HG03103 (cell line): ENCODE data around the gene C1QC.

Source experiments
- ATAC-seq: cut with Tn5 transposase; IDR thresholded peaks from one replicate; pipeline ENCODE4 v1.9.1; 2021; ENCODE audit warnings: low read depth; ENCODE audit not compliant: unreplicated experiment

C1QC gene

DNA sequence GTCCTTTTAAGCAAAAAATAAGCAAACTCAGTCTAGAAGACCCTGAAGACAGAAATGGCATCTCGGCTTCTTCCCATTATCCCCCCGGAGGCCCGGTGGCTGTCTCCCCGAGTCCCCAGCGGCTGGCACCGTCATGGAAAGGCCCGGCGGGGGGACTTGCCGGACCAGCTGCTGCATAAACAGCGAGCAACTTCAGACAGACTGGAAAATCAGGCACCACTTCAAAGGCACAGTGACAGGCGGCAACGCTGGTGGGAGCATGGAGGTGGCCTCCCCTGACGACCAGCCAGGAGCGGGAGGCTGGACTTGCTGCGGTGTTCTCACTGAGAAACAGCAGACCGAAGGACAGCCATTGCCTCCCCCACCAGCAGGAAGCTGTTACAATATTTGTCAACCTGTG lies 25.4 kb upstream of the C1QC start:
- ATAC-seq: no peak

DNA sequence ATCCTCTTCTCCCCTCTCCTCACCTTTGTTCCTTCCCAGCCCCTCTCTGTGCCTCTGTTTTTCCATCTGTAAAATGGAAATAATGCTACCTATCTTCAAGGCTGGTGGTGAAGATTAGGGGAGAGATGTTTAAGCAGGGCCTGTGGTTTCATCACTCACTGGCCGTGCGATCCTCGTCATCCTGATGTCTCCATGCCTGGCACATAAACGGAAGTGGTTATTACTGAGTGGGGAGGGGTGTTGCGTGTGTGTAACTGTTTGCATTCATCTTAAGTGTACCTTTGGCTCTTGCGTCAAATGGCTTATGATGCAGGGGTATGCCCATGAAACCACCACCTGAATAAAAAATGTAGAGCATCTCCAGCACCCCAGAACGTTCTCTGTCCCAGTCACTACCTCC lies 24.2 kb upstream of the C1QC start:
- ATAC-seq: no peak

DNA sequence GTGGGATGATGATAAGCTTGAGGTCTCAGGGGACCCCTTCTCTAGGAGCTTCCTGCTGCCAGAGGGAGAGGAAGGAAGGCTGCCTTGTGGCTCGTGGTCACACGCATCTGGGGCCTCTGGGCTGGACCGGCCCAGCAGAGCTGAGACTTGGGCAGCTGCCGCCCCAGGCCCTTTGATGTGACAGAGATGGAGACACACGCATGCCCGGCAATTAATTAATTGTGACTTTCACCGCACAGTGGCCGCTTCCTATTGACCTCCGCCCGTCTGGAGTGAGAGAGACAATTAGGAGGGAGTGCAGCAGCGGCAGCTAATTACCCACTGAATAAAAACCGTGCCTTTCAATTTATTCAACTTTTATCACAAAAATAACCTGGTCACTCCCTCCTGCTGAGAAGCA lies 23.6 kb upstream of the C1QC start:
- ATAC-seq: no peak

DNA sequence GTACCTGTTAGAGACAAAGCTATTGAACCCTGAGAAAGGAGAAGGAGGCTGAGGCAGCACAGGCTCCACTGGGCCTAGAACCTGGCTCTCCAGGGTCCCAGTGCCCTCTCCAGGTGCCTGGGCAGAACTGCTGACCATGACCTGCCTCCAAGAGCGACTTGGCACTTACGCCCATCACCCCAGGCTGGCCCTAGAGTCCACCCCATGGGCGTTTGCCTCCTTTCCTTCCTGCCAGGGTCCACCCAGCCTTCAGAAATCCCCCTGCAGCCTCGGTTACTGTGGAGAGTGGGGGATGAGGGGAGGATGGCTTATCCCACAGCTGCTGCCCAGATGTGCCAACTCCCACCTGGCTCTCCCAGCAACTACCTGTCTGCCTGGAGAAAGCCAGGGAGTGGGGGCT lies 21.7 kb upstream of the C1QC start:
- ATAC-seq: no peak

DNA sequence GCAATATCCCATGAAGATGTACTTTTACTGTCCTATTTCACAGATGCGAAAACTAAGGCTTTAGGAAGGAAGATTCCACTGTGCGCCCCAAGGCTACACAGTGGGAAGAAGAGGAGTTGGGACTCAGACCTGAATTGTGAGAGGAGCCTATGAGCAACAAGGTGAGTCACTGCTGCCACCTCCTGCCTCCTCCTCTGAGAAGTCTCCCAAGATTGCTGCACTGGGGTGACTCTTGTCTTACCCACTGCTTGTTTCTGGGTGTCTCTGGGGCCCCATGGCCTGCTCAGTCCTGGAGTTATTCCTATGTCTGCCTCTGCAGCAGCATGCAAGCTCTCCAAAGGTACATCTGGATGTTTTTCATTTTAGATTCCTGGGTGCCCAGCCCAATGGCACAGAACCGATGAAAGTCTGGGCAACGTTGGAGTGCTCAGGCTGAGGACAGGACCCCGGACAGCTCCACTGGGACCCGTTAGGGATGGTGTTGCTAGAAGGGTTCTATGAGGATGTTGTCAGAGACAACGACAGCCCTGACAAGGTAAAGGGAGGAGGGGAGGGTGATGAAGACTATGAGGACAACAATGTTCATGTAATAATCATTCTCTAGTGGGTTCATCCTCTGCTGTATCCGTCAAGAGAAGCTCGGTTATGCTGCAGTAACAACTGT lies 18.0 kb upstream of the C1QC start:
- no peak for ATAC-seq

DNA sequence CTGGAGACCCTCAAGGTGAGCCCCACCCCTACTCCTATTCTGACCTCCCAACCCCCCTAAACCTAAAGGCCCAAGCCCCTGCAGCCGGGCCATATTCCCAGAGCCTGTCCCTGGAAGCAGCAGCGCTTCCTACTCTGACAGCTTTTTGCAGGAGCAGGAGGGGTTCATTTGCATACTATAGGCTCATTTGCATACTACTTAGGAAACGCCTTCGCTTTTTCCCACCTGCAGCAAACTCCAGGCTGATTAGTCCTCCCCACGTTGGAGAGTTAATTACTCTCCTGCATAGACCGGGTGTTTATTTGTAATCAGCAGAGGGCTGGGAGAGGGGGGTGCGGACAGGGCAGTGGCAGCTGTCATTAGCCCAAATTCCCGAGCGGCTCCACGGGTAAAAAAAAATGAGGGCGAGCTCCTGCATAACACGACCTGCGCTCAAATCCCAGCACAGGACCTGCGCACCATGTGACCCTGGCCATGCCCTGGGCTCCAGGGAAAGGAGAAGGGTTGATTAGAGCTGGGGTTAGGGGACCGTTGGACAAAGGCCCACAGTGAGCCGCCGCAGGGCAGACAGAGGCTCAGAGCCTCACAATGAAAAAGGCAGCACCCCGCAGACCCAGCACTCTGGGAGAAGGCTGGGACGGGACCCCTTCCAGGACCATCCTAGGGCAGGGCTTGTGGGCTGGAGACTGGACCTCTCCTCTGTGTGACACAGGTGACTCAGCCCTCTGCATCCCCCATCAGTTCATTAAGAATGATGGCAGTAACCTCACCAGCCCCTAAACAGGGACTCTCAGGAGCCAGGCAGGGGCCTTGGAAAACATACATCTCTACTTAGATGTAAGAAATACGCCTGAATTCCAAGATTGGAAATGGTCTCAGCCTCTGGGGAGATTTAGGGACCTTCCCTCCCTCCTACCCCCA lies 16.9 kb upstream of the C1QC start:
- no peak for ATAC-seq

DNA sequence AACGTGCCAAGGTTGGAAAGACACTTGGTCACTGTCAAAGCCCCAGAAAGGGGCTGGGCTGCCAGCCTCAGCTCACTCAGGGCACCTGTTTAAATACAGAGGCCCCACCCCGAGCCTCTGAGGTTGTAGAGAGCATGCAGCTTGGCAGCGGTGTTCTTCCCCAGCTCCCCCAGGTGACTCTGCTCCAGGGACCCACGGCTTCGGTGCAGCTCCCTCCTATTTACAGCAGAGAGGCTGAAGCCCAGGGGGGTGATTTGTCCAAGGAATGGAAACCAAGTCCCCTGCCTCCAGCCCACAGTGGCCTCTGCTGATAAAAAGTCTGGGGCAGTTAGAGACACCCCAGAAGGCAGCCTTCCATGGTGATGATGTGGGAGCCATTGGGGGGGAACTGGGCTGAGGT lies 16.1 kb upstream of the C1QC start:
- ATAC-seq: no peak

DNA sequence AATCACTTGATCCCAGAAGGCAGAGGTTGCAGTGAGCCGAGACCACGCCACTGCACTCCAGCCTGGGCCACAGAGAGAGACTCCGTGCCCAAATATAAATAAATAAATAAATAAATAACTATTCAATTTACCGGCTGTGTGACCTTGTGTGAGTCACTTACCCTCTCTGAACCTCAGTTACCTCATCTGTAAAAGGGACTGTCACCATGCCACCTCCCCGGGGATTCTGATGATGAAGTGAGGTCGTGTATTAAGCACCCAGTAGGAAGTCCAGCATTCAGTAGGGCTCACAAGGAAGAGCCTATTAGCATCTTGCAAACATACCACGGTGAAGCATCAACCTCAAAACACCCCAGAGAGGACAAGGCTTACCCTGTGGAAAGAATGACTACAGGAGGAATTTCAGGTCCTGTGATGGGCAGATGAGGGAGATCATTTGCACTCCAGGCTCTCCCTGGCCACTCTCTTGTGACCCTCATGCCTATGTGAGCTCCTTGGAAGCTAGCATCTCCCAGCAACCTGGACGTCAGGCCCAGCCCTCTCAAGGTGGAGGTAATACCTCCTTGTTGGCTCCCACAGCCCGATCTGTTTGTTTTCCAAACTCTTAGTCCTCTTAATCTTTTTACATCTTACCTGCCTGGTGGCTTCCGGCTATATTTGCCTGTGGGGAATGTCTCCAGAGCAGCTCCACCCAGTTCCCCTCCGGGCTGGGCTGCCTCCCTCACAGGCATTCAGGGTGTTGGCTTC lies 14.6 kb upstream of the C1QC start:
- ATAC-seq: no peak

DNA sequence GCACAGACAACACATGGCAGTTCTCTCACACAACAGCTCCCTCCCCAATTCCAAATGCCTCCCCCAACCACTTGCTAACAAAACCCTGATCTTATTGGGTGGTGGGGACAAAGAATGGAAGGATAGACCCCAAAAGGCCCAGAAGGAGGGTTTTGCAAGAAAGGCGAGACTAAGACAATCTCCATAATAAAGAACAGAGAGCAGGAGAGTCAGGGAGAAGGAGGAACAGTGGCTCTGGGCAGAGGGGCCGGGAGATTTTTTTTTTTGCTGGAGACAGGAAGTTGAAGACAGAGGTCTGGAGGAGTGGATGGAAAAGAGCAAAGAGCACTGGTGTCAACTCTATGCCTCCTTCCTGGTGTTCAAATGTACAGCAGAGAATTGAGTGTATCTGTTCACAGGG lies 13.5 kb upstream of the C1QC start:
- no peak for ATAC-seq

DNA sequence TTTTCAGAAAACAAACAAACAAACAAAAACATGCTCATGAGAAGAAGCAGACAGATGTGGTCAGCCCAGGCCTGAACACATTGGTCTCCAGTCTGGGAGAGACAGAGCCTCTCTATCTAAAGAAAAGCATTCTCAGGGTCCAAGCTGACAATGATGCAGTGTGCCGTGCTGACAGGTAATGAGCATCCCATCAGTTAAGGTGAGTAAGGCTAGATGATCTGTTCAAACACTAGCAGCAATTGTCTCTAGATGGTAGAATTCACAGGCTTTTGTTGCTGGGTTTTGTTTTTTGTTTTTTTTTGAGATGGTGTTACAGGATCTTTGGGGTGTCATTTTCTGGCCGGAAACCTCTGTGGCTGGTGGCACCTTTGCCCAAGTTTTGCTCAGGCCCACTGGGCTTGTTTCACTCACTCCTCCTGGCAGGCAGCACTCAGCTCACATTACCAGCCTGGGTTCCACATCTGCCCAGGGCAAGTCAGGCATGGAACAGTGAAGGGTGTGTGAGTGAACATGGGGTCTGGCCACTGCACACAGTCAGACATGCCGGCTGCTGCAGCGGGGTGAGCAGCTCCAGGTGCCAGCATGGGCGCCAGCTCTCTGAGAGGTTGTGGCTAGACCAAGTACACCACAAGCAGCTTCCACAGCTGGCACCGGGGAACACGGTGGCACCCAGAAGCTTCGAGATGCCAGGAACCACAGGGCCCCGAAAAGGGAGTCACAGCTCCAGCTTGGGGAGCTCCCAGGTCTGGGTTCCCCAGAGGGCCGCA lies 9.6 kb upstream of the C1QC start:
- no peak for ATAC-seq

DNA sequence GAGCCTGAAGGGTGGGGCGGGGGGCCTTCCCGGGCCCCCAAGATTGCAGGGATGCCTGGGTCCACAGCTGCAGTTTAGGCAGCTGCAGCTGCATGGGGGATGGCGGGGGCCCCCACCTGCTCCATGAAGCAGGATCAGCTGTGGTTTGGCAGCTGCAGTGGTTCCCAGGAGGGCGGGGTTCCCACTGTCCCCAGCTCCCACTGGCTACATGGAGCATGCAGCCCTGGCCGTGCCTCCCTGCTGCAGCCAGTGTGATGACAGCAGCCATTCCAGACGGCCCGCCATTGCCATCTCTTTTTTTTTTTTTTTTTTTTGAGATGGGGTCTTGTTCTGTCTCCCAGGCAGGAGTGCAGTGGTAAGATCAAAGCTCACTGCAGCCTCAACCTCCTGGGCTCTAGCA lies 8.0 kb upstream of the C1QC start:
- no peak for ATAC-seq

DNA sequence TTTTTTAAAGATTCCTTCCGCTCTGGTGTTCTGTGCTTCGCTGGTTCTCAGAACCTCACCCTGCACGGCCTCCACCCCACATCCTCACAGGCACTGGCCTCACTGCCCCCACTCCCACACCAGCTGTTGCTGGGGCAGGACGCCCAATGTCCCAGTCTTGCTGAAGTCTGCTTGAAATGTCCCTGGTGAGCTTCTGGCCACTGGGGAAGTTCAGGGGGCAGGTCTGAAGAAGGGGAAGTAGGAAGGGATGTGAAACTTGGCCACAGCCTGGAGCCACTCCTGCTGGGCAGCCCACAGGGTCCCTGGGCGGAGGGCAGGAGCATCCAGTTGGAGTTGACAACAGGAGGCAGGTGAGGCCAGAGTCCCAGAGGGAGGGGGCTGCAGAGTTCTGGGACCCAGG lies 7.1 kb upstream of the C1QC start, which contains the start of gene C1QA:
Gene C1QA, plus strand, starts transcription at position 276 of the 400 bp plus-strand sequence. CDS start 989 bp downstream, outside the sequence.
- ATAC-seq: no peak

DNA sequence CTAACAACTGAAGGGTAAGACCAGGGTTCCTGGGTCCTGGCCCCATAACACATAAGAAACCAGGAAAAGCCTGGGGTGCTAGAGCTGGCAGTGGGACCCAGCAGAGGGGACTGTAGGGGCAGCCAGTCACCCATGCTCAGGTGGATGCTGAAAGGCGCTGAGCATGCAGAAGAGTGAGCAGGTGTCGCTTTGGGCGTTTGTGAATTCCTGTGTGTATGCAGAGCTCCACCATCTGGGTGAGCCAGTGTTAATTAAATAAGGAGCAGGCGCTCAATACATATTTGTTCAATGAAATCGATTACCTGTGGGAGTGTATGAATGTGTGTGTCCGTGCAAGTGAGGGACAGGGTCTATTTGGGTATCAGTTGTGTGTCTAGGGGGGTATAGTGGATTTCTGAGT lies 6.5 kb upstream of the C1QC start:
- no peak for ATAC-seq

DNA sequence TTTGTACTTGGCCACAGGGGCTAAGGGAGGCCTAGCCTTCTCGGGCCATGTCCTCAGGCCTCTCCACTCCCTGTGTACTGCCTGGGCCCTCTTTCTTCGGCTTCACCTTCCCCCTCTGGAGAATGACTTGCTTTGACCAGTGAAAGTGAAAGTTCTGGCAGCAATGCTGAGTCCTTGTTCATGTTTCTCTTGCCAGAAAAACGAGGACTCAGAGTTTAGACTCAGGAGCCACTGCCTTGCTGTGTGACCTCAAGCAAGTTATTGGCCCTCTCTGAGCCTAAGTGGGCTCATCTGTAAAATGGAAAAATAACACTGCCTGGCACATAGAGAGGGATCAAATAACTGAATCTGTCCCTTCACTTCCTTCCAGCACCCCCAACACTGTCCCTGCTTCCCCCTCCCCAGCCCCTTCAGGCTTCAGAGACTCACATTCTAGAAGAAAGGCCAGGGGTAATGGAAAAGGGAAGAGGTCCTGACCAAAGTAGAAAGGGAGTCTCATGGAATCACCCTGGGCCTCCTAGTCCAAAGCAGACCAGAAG lies 5.5 kb upstream of the C1QC start:
- no peak for ATAC-seq

DNA sequence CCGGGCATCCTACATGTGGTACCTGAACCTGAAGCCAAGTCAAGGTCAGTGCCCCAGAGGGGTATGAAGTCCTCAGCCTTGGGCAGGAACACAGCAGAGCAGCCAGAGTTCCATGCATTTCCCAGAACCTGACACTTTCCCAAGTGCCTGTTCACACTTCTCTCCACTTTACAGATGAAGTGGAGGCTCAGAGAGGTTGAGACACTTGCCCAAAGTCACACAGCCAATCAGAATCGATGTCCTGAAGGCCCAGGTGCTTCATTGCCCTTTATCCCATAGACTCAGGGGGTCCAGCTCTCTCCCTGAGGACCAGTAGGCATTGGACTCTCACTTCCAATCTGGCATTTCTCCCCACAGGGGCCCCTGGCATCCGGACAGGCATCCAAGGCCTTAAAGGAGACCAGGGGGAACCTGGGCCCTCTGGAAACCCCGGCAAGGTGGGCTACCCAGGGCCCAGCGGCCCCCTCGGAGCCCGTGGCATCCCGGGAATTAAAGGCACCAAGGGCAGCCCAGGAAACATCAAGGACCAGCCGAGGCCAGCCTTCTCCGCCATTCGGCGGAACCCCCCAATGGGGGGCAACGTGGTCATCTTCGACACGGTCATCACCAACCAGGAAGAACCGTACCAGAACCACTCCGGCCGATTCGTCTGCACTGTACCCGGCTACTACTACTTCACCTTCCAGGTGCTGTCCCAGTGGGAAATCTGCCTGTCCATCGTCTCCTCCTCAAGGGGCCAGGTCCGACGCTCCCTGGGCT lies 4.8 kb upstream of the C1QC start:
- ATAC-seq: no peak

DNA sequence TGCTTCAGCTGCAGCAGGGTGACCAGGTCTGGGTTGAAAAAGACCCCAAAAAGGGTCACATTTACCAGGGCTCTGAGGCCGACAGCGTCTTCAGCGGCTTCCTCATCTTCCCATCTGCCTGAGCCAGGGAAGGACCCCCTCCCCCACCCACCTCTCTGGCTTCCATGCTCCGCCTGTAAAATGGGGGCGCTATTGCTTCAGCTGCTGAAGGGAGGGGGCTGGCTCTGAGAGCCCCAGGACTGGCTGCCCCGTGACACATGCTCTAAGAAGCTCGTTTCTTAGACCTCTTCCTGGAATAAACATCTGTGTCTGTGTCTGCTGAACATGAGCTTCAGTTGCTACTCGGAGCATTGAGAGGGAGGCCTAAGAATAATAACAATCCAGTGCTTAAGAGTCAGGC lies 4.1 kb upstream of the C1QC start:
- no peak for ATAC-seq

DNA sequence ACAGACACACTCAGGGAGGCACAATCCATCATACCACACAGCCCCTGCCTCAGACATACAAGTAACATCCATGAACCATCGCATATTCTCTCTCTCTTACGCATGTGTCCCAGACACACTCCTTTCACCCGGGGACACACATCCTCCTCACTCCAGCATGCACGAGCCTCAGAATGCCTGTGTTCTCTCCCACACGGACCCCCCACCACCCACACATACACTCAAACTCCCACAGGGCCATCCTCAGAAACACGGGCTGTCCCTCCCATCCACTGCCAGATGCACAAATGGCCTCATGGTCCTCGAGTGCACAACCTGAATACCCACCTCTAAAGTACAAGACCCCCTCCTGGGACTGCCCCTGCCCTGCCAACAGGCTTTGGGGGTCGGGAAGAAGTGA lies 2.2 kb upstream of the C1QC start:
- ATAC-seq: no peak

DNA sequence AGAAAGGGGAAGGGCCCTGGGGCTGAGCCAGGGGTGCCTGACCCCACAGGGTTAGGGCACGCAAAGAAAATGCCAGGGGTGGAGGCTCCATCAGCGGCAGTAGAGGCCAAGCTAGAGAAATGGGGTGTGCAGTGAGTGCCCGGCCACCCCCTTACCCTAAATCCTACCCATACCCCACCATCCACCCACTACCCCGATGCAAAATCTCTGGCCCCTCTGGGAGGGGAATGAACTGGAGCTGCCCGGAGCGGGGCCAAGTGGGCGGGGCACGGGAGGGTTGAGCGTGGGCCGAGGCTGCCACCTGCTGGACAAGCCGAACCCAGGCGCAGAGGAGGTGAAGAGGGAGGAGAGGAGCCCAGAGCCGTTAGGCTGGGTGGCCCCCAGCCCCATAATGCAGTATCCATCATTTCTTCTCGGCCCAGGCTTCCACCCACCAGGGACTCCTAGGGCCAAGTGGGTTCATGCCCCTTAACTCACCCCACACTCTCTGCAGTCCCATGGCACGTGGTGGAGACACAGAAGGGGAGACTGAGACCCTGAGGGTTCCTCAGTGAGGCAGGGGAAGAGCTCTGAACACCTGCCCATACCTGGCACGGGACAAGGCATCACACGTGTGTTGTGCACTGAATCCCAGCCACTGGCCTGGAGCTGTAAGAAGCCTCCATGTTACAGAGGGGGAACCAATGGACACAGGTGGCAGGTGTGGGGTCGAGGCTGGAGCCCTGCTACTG lies 1.4 kb upstream of the C1QC start:
- no peak for ATAC-seq

DNA sequence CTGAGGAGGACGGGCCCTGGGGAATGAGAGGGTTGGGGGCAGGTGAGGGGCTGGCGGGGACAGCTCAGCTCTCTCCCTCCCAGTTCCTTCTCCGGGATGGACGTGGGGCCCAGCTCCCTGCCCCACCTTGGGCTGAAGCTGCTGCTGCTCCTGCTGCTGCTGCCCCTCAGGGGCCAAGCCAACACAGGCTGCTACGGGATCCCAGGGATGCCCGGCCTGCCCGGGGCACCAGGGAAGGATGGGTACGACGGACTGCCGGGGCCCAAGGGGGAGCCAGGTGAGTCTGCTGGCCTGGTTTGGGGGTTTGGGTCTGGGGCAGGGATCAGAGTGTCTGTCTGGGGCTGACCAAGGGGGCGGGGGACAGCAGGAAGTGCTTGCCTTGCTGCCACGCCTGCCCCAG lies 495 bp downstream of the C1QC start:
- ATAC-seq: no peak
